MCF 10A (cell line): Measurements from ENCODE around the gene CARHSP1. TPM values are rescaled to one million over a fixed set of nuclear protein-coding genes. Genes with fewer than 3 reads are reported as not detected.

Source experiments
- BruUV-seq: library from RNA; stranded (reverse); fragments of 400-500 nt; replicated peaks from 2 replicates; lab custom pipeline; 2021; lab: Mats Ljungman, UMichigan
- CTCF ChIA-PET: fragments of 300-600 bp; sonication (Branson Sonifier 250); formaldehyde crosslinking; extraction: SDS; loops from one replicate; lab custom pipeline; 2021; ENCODE audit warnings: antibody characterized with exemption, inconsistent platforms; lab: Yijun Ruan, JAX
- POLR2A ChIA-PET: fragments of 300-600, 350-650 bp; sonication (Branson Sonifier 250); formaldehyde crosslinking; extraction: SDS; loops from one replicate; lab custom pipeline; 2020; ENCODE audit warnings: antibody characterized with exemption, inconsistent platforms; lab: Yijun Ruan, JAX
- DNase-seq: peaks from one replicate; pipeline ENCODE4 v3.0.0-alpha.2; 2018; ENCODE audit not compliant: unreplicated experiment
- H3K27ac Mint-ChIP-seq: one replicate; pipeline ENCODE4 v1.8.0; 2022; ENCODE audit warnings: mild to moderate bottlenecking, low read depth, mixed read lengths; ENCODE audit not compliant: unreplicated experiment
- H3K27me3 Mint-ChIP-seq: one replicate; pipeline ENCODE4 v1.8.0; 2022; ENCODE audit warnings: mixed read lengths; ENCODE audit not compliant: insufficient read depth, unreplicated experiment
- H3K36me3 Mint-ChIP-seq: one replicate; pipeline ENCODE4 v1.8.0; 2022; ENCODE audit warnings: mild to moderate bottlenecking, moderate library complexity, mixed read lengths; ENCODE audit not compliant: insufficient read depth, unreplicated experiment
- H3K4me1 Mint-ChIP-seq: one replicate; pipeline ENCODE4 v1.8.0; 2022; ENCODE audit warnings: mixed read lengths; ENCODE audit not compliant: insufficient read depth, unreplicated experiment
- H3K4me3 Mint-ChIP-seq: one replicate; pipeline ENCODE4 v1.8.0; 2022; ENCODE audit warnings: mild to moderate bottlenecking, moderate library complexity, mixed read lengths; ENCODE audit not compliant: unreplicated experiment
- H3K9me3 Mint-ChIP-seq: one replicate; pipeline ENCODE4 v1.8.0; 2022; ENCODE audit warnings: mixed read lengths; ENCODE audit not compliant: unreplicated experiment
- intact Hi-C: fragments of 100-400 bp; cut with micrococcal nuclease; formaldehyde crosslinking; loops from 2 replicates; pipeline ENCODE4 v1.14.1; 2022
- total RNA-seq: library from RNA; stranded (reverse); gene quantifications from 2 replicates; pipeline ENCODE4 v1.2.3, GENCODE V29; 2022
- TF ChIP-seq, protein P1 (sequence below): fragments of 200-600 bp; IDR thresholded peaks from one replicate; pipeline ENCODE4 v1.8.0; 2022; ENCODE audit warnings: antibody characterized with exemption, mild to moderate bottlenecking; ENCODE audit not compliant: unreplicated experiment

The CARHSP1 gene
- total RNA-seq, 1 experiment from 2014 or later: 27.8 TPM

DNA sequence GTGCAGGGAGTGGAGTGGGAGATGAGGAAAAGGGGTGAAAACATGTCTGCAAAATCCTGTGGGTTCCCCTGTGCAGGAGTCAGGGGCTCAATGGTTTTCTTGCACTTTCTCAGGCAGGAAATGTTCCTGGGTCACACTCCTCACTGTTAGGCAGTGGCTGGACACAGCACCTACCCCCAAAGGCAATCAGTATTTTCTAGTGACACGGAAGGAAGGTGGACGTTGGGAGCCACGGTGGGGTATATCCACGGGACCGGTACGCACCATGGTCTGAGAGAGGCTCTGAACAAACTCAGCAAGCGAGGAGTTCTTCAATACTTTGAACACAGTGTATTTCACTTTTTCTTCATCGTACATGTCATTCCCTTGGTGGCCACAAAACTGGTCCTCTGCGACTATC, 34.2 kb upstream of the CARHSP1 start:
- no peaks in the 10 kb centered on the region for H3K4me1 Mint-ChIP-seq
- intact Hi-C loops: no loop called here
- ChIA-PET POLR2A (no interaction called here), CTCF (no interaction called here)
- H3K27me3 Mint-ChIP-seq: no peaks in the 10 kb centered on the region
- H3K9me3 Mint-ChIP-seq: no peaks in the 10 kb centered on the region
- no peak overlapping the region for H3K4me3 Mint-ChIP-seq
- no TSS peak for BruUV-seq
- DNase-seq: no peak
- TF ChIP-seq, protein P1, sequence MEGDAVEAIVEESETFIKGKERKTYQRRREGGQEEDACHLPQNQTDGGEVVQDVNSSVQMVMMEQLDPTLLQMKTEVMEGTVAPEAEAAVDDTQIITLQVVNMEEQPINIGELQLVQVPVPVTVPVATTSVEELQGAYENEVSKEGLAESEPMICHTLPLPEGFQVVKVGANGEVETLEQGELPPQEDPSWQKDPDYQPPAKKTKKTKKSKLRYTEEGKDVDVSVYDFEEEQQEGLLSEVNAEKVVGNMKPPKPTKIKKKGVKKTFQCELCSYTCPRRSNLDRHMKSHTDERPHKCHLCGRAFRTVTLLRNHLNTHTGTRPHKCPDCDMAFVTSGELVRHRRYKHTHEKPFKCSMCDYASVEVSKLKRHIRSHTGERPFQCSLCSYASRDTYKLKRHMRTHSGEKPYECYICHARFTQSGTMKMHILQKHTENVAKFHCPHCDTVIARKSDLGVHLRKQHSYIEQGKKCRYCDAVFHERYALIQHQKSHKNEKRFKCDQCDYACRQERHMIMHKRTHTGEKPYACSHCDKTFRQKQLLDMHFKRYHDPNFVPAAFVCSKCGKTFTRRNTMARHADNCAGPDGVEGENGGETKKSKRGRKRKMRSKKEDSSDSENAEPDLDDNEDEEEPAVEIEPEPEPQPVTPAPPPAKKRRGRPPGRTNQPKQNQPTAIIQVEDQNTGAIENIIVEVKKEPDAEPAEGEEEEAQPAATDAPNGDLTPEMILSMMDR: no peak
- H3K36me3 Mint-ChIP-seq: peaks cover 92% of the 10 kb centered on the region
- H3K27ac Mint-ChIP-seq: no peak overlapping the region

DNA sequence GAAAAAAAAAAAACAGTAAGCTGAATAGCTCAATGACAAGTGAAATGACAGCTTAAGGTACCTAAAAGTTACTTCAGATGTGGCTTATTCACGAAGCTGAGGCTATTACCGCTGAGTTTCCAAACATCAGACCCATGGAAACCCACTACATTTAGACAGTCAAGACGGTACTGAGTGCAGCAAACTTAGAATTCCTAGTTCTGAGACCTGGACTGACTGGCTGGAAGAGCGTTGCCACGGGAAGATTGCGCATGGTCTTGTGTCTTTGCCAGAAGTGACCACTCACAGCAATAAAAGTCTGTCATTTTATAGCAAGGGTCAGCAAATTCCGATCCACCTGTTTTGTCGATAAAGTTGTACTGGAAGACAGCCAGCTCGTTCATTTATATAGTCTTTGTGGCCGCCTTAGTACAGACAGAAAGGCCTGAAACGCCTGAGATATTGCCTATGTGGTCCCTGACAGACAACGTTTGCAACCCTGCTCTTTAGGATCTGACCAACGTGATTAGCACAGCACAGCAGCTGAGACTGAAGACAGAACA, 32.6 kb upstream of the CARHSP1 start:
- Mint-ChIP-seq H3K4me1 (no peaks in the 10 kb centered on the region), H3K27ac (no peak overlapping the region), H3K4me3 (no peak overlapping the region), H3K9me3 (no peaks in the 10 kb centered on the region), H3K36me3 (peaks cover 97% of the 10 kb centered on the region), H3K27me3 (no peaks in the 10 kb centered on the region)
- POLR2A ChIA-PET: interaction anchor here (0.6 to 1.5 kb wide), 4 partner anchors 11 to 17 kb away, joined by 3 to 4 read pairs (median 3); no protein-coding TSS in a partner anchor
- BruUV-seq: no TSS peak
- TF ChIP-seq, protein P1: no peak
- CTCF ChIA-PET: interaction anchor here (0.6 to 3.5 kb wide), 7 partner anchors 18 to 334 kb away, joined by 3 to 20 read pairs (median 4); no protein-coding TSS in a partner anchor
- no peak for DNase-seq
- intact Hi-C loops: no loop called here

DNA sequence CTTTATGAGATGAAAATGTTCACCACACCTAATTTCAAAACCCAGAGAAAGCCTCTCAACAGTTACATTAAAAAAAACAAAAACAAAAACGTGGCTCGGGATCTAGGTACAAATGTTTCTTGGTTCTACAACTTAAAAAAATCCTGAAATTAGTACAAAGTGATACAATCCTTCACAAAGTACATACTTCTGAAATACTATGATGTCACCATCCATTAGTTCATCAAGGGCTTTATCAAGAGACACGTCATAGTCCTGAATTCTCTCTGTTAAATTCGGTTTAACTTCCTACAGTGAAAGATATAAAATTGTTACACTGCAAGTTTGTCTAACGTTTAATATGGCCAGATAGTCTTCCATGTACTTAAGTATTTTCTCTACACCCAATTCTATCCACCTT, 31.5 kb upstream of the CARHSP1 start:
- intact Hi-C loops: no loop called here
- Mint-ChIP-seq H3K36me3 (peaks cover 97% of the 10 kb centered on the region), H3K27me3 (no peaks in the 10 kb centered on the region), H3K27ac (no peak overlapping the region), H3K4me3 (no peak overlapping the region), H3K9me3 (no peaks in the 10 kb centered on the region), H3K4me1 (no peaks in the 10 kb centered on the region)
- TSS peak; percentile 9 for BruUV-seq
- POLR2A ChIA-PET: interaction anchor here (0.6 to 1.5 kb wide), 2 partner anchors 10 to 133 kb away, joined by 3 to 4 read pairs; no protein-coding TSS in a partner anchor
- CTCF ChIA-PET: interaction anchor here (0.6 to 3.5 kb wide), 4 partner anchors 9 to 108 kb away, joined by 3 to 20 read pairs (median 10); no protein-coding TSS in a partner anchor
- no peak for DNase-seq
- TF ChIP-seq, protein P1: no peak

DNA sequence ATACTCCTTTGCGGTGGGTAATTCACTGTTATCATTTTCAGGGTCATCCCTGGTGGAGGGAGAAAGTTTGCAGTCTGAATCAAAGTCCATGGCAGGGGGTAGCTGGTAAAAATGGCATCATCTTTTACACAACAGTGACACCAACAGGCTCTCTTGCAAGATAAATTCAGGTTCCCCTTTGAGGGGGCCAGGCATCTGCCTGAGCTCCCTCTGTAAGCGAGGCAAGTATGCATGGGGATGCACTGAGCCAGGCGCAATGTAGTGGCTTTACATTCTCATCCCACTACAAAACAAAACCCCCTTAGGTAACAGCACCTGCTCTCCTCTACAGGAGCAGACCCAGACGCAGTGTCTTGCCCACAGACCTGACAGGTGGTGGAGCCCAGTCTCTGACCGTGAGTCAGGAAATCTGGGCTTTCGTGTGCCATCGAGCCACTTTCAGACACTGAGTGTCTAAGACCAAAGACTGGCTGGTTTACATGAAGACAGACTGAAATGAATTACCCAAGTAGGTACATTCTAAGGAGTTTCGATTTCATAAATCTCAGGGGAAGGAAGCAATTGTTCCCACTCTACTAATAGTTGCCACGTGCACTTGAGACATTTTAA, 31.0 kb upstream of the CARHSP1 start:
- H3K36me3 Mint-ChIP-seq: peaks cover 97% of the 10 kb centered on the region
- POLR2A ChIA-PET: interaction anchor here (0.6 to 1.5 kb wide), 2 partner anchors 9 to 210 kb away, joined by 3 to 4 read pairs; no protein-coding TSS in a partner anchor
- no TSS peak for BruUV-seq
- no peaks in the 10 kb centered on the region for H3K4me1 Mint-ChIP-seq
- DNase-seq: no peak
- H3K9me3 Mint-ChIP-seq: no peaks in the 10 kb centered on the region
- TF ChIP-seq, protein P1: no peak
- H3K27me3 Mint-ChIP-seq: no peaks in the 10 kb centered on the region
- no peak overlapping the region for H3K4me3 Mint-ChIP-seq
- CTCF ChIA-PET: interaction anchor here (0.6 to 3.5 kb wide), 5 partner anchors 9 to 109 kb away, joined by 3 to 20 read pairs (median 4); no protein-coding TSS in a partner anchor
- intact Hi-C loops: no loop called here
- H3K27ac Mint-ChIP-seq: no peak overlapping the region
